ENCODE results near the gene APOL3. TPM values are rescaled to one million over a fixed set of nuclear protein-coding genes. Genes with fewer than 3 reads are reported as not detected.
A peak's percentile ranks its signal among the peaks of the same experiment; 100 is the strongest.
"Not testable (repeated sequence)": the region's sequence is repeated elsewhere in the genome, so short reads cannot be mapped to it uniquely, and the experiment has no call there.

The APOL3 gene
- total RNA-seq (ENCODE audit: unreplicated experiment): 1.2 TPM
- long read RNA-seq: 0 reads

GRCh38 chr22:36160499-36160942 is at the start of gene APOL3:
APOL3 (minus strand) TSS chr22:36160755; CDS start chr22:36149055, 11,700 bp downstream.
- Mint-ChIP-seq H3K27ac (ENCODE audit: unreplicated experiment) (no peak within 1 kb of the TSS), H3K4me3 (ENCODE audit: unreplicated experiment) (no peak within 1 kb of the TSS), H3K4me1 (ENCODE audit: unreplicated experiment) (peaks cover 22% of the 10 kb centered on the region), H3K36me3 (ENCODE audit: low read depth, unreplicated experiment) (no peaks in the 10 kb centered on the region), H3K9me3 (ENCODE audit: unreplicated experiment) (no peaks in the 10 kb centered on the region), H3K27me3 (ENCODE audit: unreplicated experiment) (peaks cover 11% of the 10 kb centered on the region)
- no peak for DNase-seq (ENCODE audit: low spot score)
- no peak for TF ChIP-seq CTCF (IDR thresholded peaks at IDR 0.05; ENCODE audit: unreplicated experiment)

GRCh38 chr22:36210224-36210623 is 49.7 kb upstream of the APOL3 start:
- Mint-ChIP-seq H3K27ac (ENCODE audit: unreplicated experiment) (no peak overlapping the region), H3K36me3 (ENCODE audit: low read depth, unreplicated experiment) (peaks cover 7% of the 10 kb centered on the region), H3K4me1 (ENCODE audit: unreplicated experiment) (peaks cover 19% of the 10 kb centered on the region), H3K4me3 (ENCODE audit: unreplicated experiment) (no peak overlapping the region), H3K9me3 (ENCODE audit: unreplicated experiment) (no peaks in the 10 kb centered on the region), H3K27me3 (ENCODE audit: unreplicated experiment) (peaks cover 11% of the 10 kb centered on the region)
- no peak for TF ChIP-seq CTCF (IDR thresholded peaks at IDR 0.05; ENCODE audit: unreplicated experiment)
- DNase-seq (ENCODE audit: low spot score): no peak

GRCh38 chr22:36209488-36209908 is 48.9 kb upstream of the APOL3 start:
- peaks cover 19% of the 10 kb centered on the region for H3K4me1 Mint-ChIP-seq (ENCODE audit: unreplicated experiment)

GRCh38 chr22:36208914-36209313 is 48.4 kb upstream of the APOL3 start:
- no peak for TF ChIP-seq CTCF (IDR thresholded peaks at IDR 0.05; ENCODE audit: unreplicated experiment)
- Mint-ChIP-seq H3K4me3 (ENCODE audit: unreplicated experiment) (peak overlapping the region; percentile 33), H3K27ac (ENCODE audit: unreplicated experiment) (no peak overlapping the region), H3K9me3 (ENCODE audit: unreplicated experiment) (no peaks in the 10 kb centered on the region), H3K36me3 (ENCODE audit: low read depth, unreplicated experiment) (peaks cover 9% of the 10 kb centered on the region), H3K27me3 (ENCODE audit: unreplicated experiment) (peaks cover 12% of the 10 kb centered on the region), H3K4me1 (ENCODE audit: unreplicated experiment) (peaks cover 14% of the 10 kb centered on the region)
- no peak for DNase-seq (ENCODE audit: low spot score)

More at GRCh38 chr22:36209488-36209908, 48.9 kb upstream of the APOL3 start:
- DNase-seq (ENCODE audit: low spot score); H3K36me3 Mint-ChIP-seq (ENCODE audit: low read depth, unreplicated experiment); H3K27ac Mint-ChIP-seq (ENCODE audit: unreplicated experiment); H3K9me3 Mint-ChIP-seq (ENCODE audit: unreplicated experiment): not testable (repeated sequence)
- H3K27me3 Mint-ChIP-seq (ENCODE audit: unreplicated experiment): peaks cover 11% of the 10 kb centered on the region
- H3K4me3 Mint-ChIP-seq (ENCODE audit: unreplicated experiment): peak overlapping the region; percentile 33

- no peaks in the 10 kb centered on the region for H3K9me3 Mint-ChIP-seq (ENCODE audit: unreplicated experiment)
- peaks cover 12% of the 10 kb centered on the region for H3K27me3 Mint-ChIP-seq (ENCODE audit: unreplicated experiment)
- no peak overlapping the region for H3K27ac Mint-ChIP-seq (ENCODE audit: unreplicated experiment)
- H3K36me3 Mint-ChIP-seq (ENCODE audit: low read depth, unreplicated experiment): peaks cover 9% of the 10 kb centered on the region
- no peak for DNase-seq (ENCODE audit: low spot score)
- TF ChIP-seq CTCF (IDR thresholded peaks at IDR 0.05; ENCODE audit: unreplicated experiment): no peak
- H3K4me1 Mint-ChIP-seq (ENCODE audit: unreplicated experiment): peaks cover 14% of the 10 kb centered on the region
- H3K4me3 Mint-ChIP-seq (ENCODE audit: unreplicated experiment): no peak overlapping the region
Observed at GRCh38 chr22:36208162-36208765, 47.7 kb upstream of the APOL3 start.
